ENCODE data around the gene MYG1. TPM values are rescaled to one million over a fixed set of nuclear protein-coding genes. Genes with fewer than 3 reads are reported as not detected.

MYG1 gene
- total RNA-seq, 4 donors from 2014 or later = 43.4 to 51.0 (median 46.0) TPM

DNA sequence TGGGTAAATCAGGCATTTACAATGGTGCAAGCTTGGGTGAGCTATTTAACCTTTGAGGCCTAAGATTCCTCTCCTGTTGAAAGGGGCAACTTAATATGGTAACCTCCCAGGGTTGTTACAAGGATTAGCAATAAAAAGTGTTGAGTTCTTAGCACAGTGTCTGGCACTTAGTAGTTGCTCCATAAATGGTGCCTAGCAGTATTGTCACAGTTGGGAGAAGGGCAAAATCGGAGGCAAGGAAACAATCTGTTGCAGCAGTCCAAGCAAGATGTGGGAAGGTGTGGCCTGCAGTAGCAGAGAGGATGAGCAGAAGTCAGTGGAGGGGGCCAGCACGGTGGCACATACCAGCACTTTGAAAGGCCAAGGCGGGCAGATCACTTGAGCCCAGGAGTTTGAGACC lies 44.0 kb downstream of the MYG1 start:
- TF ChIP-seq, protein P1, sequence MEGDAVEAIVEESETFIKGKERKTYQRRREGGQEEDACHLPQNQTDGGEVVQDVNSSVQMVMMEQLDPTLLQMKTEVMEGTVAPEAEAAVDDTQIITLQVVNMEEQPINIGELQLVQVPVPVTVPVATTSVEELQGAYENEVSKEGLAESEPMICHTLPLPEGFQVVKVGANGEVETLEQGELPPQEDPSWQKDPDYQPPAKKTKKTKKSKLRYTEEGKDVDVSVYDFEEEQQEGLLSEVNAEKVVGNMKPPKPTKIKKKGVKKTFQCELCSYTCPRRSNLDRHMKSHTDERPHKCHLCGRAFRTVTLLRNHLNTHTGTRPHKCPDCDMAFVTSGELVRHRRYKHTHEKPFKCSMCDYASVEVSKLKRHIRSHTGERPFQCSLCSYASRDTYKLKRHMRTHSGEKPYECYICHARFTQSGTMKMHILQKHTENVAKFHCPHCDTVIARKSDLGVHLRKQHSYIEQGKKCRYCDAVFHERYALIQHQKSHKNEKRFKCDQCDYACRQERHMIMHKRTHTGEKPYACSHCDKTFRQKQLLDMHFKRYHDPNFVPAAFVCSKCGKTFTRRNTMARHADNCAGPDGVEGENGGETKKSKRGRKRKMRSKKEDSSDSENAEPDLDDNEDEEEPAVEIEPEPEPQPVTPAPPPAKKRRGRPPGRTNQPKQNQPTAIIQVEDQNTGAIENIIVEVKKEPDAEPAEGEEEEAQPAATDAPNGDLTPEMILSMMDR (IDR thresholded peaks at IDR 0.05 in 4 of 5, conservative IDR thresholded peaks at IDR 0.05 in 1 of 5) = no peak
- TF ChIP-seq POLR2A (IDR thresholded peaks at IDR 0.05) = no peak
- in situ Hi-C loops (cut with MboI; ENCODE audit: low sequenced_read_pairs in 4 of 4) = loop anchor here in 1 of 4 donors (10.0 kb wide), 1 partner anchor 129 kb away; no protein-coding TSS in a partner anchor
- no peaks in the 10 kb centered on the region for H3K9me3 ChIP-seq
- H3K4me1 ChIP-seq = peaks cover 6 to 13% of the 10 kb centered on the region in 2 donors
- no peak for DNase-seq
- no peak overlapping the region for H3K4me3 ChIP-seq
- intact Hi-C loops (cut with DNase I; ENCODE audit: low total_unique reads) = no loop called here
- no peak for ATAC-seq
- no peak overlapping the region for H3K27ac ChIP-seq
- no peaks in the 10 kb centered on the region for H3K36me3 ChIP-seq
- H3K27me3 ChIP-seq = peaks cover 0 to 6% (median 0%) of the 10 kb centered on the region in 3 donors

DNA sequence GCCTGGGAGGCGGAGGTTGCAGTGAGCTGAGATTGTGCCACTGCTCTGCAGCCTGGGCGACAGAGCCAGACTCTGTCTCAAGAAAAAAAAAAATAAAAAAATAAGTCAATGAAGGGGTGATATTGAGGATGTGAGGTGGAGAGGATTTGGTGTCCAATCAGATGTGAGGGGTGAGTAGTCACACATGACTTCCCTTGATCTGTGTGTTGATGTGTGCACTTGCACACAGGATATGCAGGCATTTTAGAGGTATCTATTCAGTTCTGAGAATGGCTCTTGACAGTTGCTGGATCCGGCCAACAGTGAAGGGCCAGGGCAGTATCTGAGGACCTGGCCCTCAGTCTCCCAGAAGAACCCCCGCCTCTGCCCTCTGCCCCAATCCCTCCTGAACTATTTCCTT lies 44.5 kb downstream of the MYG1 start:
- in situ Hi-C loops (cut with MboI; ENCODE audit: low sequenced_read_pairs in 4 of 4) = loop anchor here in 1 of 4 donors (10.0 kb wide), 1 partner anchor 129 kb away; no protein-coding TSS in a partner anchor
- no peak overlapping the region for H3K4me3 ChIP-seq

DNA sequence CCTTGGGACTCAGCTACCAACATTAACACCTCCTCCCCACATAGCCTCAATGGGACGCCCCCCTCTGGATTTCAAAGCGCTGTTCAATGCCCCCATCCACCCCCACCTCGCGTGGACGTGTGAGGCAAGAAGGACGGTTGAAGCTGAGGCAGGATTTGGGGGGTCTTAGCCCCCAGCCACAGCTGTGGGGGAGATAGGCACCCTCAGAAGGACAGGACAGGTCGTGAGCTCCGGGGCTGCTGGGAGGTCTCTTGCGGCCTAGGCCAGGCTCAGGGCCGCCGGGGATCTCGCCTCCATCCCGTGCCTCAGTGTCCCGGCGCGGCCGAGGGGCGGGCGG lies 45.0 kb downstream of the MYG1 start:
- intact Hi-C loops (cut with DNase I; ENCODE audit: low total_unique reads) (loop anchor here (2.0 kb wide), 1 partner anchor 132 kb away; no protein-coding TSS in a partner anchor), in situ Hi-C loops (cut with MboI; ENCODE audit: low sequenced_read_pairs in 4 of 4) (loop anchor here in 1 of 4 donors (10.0 kb wide), 1 partner anchor 130 kb away; no protein-coding TSS in a partner anchor)
- peaks cover 6 to 13% of the 10 kb centered on the region in 2 donors for H3K4me1 ChIP-seq
- H3K36me3 ChIP-seq = no peaks in the 10 kb centered on the region
- DNase-seq = no peak
- H3K9me3 ChIP-seq = no peaks in the 10 kb centered on the region
- no peaks in the 10 kb centered on the region for H3K27me3 ChIP-seq
- no peak for TF ChIP-seq POLR2A (IDR thresholded peaks at IDR 0.05)
- TF ChIP-seq, protein P1 (IDR thresholded peaks at IDR 0.05 in 4 of 5, conservative IDR thresholded peaks at IDR 0.05 in 1 of 5) = no peak
- H3K27ac ChIP-seq = peak overlapping the region in 2 of 4 donors; percentile 69 to 76
- ATAC-seq = no peak
- H3K4me3 ChIP-seq = peak overlapping the region; percentile 66 to 90 (median 74)

More for the DNA sequence above, 44.5 kb downstream of the MYG1 start:
- intact Hi-C loops (cut with DNase I; ENCODE audit: low total_unique reads) = loop anchor here (2.0 kb wide), 1 partner anchor 131 kb away; no protein-coding TSS in a partner anchor
- TF ChIP-seq POLR2A (IDR thresholded peaks at IDR 0.05) = no peak
- TF ChIP-seq, protein P1 (IDR thresholded peaks at IDR 0.05 in 4 of 5, conservative IDR thresholded peaks at IDR 0.05 in 1 of 5) = no peak
- Histone ChIP-seq H3K4me1 (peaks cover 6 to 13% of the 10 kb centered on the region in 2 donors), H3K36me3 (no peaks in the 10 kb centered on the region), H3K27ac (peak overlapping the region in 1 of 4 donors; percentile 69), H3K9me3 (no peaks in the 10 kb centered on the region), H3K27me3 (peaks cover 0 to under 1% (median 0%) of the 10 kb centered on the region in 3 donors)
- no peak for ATAC-seq
- no peak for DNase-seq

DNA sequence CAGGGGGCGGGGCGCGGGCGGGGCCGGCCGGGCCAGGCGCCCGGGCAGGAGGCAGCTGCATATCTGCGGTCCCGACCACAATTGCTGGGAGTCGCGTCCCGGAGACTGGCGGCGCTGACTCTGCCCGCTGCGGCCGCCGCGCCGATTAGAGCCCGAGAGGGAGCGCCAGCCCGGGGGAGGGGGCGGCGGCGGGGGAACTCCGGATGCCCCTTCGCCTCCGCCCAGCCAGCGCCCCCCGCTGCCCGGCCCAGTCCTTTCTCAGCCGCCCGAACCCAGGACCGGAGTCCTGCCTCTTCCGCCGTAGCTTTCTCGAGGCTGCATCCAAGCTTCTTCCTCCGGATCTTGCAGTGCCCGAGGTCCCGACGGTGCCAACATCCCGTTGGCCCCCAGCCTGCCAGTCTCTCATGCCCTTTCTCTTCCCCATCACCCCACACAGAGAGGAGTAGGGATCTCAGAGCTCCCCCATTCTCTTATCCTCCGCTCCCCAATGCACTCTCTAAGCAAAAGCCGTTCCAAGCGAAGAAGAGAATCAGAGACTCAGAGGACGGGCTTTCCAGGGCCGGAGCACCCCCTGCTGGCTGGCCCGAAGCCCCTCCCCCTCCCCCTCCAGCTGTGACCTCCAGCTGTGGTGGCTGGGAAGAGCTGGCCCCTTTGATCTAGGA lies 45.5 kb downstream of the MYG1 start:
- TF ChIP-seq, protein P1 (IDR thresholded peaks at IDR 0.05 in 4 of 5, conservative IDR thresholded peaks at IDR 0.05 in 1 of 5) = peak; percentile 76 to 80 (median 76)
- peak; percentile 39 to 50 for TF ChIP-seq POLR2A (IDR thresholded peaks at IDR 0.05)
- in situ Hi-C loops (cut with MboI; ENCODE audit: low sequenced_read_pairs in 4 of 4) = loop anchor here in 1 of 4 donors (10.0 kb wide), 1 partner anchor 130 kb away; no protein-coding TSS in a partner anchor

More for the DNA sequence above, 45.5 kb downstream of the MYG1 start:
- ATAC-seq (peak; percentile 94 to 96), DNase-seq (peak; percentile 57 to 63)
- Histone ChIP-seq H3K9me3 (no peaks in the 10 kb centered on the region), H3K4me3 (peak overlapping the region; percentile 66 to 90 (median 74)), H3K27ac (peak overlapping the region; percentile 60 to 76 (median 72)), H3K36me3 (no peaks in the 10 kb centered on the region), H3K4me1 (peaks cover 6 to 13% of the 10 kb centered on the region in 2 donors), H3K27me3 (no peaks in the 10 kb centered on the region)
- intact Hi-C loops (cut with DNase I; ENCODE audit: low total_unique reads) = loop anchor here (1.0 to 2.0 kb wide), 2 partner anchors 21 to 132 kb away; no protein-coding TSS in a partner anchor

All from gastrocnemius medialis (tissue), 4 donors.